Common myeloid progenitor, CD34-positive (primary cell): Measurements from ENCODE around the gene PRKCA.

Source experiments
- CTCF ChIA-PET: fragments of 350-600 bp; sonication (Branson Sonifier 250); formaldehyde crosslinking; loops from one replicate; lab custom pipeline; 2021; ENCODE audit warnings: antibody characterized with exemption; lab: Charles Lee
- POLR2A ChIA-PET: fragments of 350-600 bp; sonication (Branson Sonifier 250); formaldehyde crosslinking; loops from one replicate; lab custom pipeline; 2021; ENCODE audit warnings: antibody characterized with exemption; lab: Charles Lee
- DNase-seq, 3 donors: peaks; one replicate each; pipeline versions ENCODE4 v3.0.0 to v3.0.0-alpha.2; 2013
- H3K27ac ChIP-seq, 2 experiments: 1 replicate in 1 of 2; 2 replicates in 1 of 2; pipeline ENCODE4 v1.7.0; 2013; ENCODE audit warnings: inconsistent platforms in 2 of 2, low read length in 2 of 2, mild to moderate bottlenecking in 2 of 2, low read depth in 1 of 2, moderate library complexity in 1 of 2; ENCODE audit not compliant: severe bottlenecking in 2 of 2, insufficient read depth in 1 of 2, poor library complexity in 1 of 2
- H3K27me3 ChIP-seq, 5 experiments: replicated peaks in 2 of 5; 1 replicate in 3 of 5; 2 replicates in 2 of 5; pipeline versions ENCODE4 v1.6.1 to v1.7.0; 2013; ENCODE audit warnings: low read length in 4 of 5, mild to moderate bottlenecking in 2 of 5, moderate library complexity in 2 of 5, inconsistent platforms in 1 of 5; ENCODE audit not compliant: insufficient read depth in 5 of 5, control insufficient read depth in 4 of 5
- H3K36me3 ChIP-seq, 4 experiments: 1 replicate in 2 of 4; 2 replicates in 2 of 4; pipeline versions ENCODE4 v1.6.1 to v1.7.0; 2013; ENCODE audit warnings: low read length in 3 of 4, control low read depth in 1 of 4, mild to moderate bottlenecking in 1 of 4; ENCODE audit not compliant: control insufficient read depth in 4 of 4, insufficient read depth in 4 of 4
- H3K4me1 ChIP-seq, 4 experiments: 1 replicate in 3 of 4; 2 replicates in 1 of 4; pipeline versions ENCODE4 v1.6.1 to v1.7.1; 2013; ENCODE audit warnings: low read length in 3 of 4, mild to moderate bottlenecking in 3 of 4, control low read depth in 1 of 4, inconsistent platforms in 1 of 4, moderate library complexity in 1 of 4; ENCODE audit not compliant: control insufficient read depth in 4 of 4, insufficient read depth in 4 of 4; ENCODE audit errors: control extremely low read depth in 1 of 4
- H3K4me3 ChIP-seq, 7 experiments: 1 replicate in 4 of 7; 2 replicates in 3 of 7; pipeline versions ENCODE4 v1.5.1 to v1.7.0; 2013; ENCODE audit warnings: mild to moderate bottlenecking in 7 of 7, low read length in 6 of 7, moderate library complexity in 6 of 7, inconsistent platforms in 2 of 7, low read depth in 2 of 7, control low read depth in 1 of 7; ENCODE audit not compliant: insufficient read depth in 4 of 7, control insufficient read depth in 1 of 7; ENCODE audit errors: extremely low read depth in 1 of 7
- H3K9me3 ChIP-seq, 5 experiments: 1 replicate in 4 of 5; 2 replicates in 1 of 5; pipeline versions ENCODE4 v1.6.1 to v1.7.1; 2013; ENCODE audit warnings: low read length in 4 of 5, mild to moderate bottlenecking in 2 of 5, inconsistent platforms in 1 of 5, low read depth in 1 of 5, moderate library complexity in 1 of 5; ENCODE audit not compliant: control insufficient read depth in 4 of 5, insufficient read depth in 2 of 5; ENCODE audit errors: control extremely low read depth in 1 of 5
- WGBS: methylation state at CpG from one replicate; pipeline ENCODE4 v1.1.5; 2013; ENCODE audit not compliant: insufficient coverage; 5-methylcytosine and 5-hydroxymethylcytosine counted together

The PRKCA gene

GRCh38 chr17:66786107-66786506 lies 483.7 kb downstream of the PRKCA start:
- no peak overlapping the region for H3K4me3 ChIP-seq
- H3K36me3 ChIP-seq, result no peaks in the 10 kb centered on the region
- CTCF ChIA-PET, result no interaction called here
- peaks cover under 1 to 15% (median 4%) of the 10 kb centered on the region in 4 experiments for H3K4me1 ChIP-seq
- POLR2A ChIA-PET, result no interaction called here
- no peak overlapping the region for H3K27ac ChIP-seq
- DNase-seq, result peak in 2 of 3 donors; percentile 9 to 11
- H3K9me3 ChIP-seq, result no peaks in the 10 kb centered on the region
- H3K27me3 ChIP-seq, result no peaks in the 10 kb centered on the region
- WGBS, result 89% methylated on average over 7 of the region's 10 CpGs

GRCh38 chr17:66787914-66788313 lies 485.5 kb downstream of the PRKCA start:
- Histone ChIP-seq H3K27me3 (peaks cover 0 to 5% (median 0%) of the 10 kb centered on the region in 5 experiments), H3K36me3 (no peaks in the 10 kb centered on the region), H3K4me1 (peaks cover 3 to 24% (median 11%) of the 10 kb centered on the region in 4 experiments), H3K9me3 (no peaks in the 10 kb centered on the region), H3K4me3 (no peak overlapping the region), H3K27ac (no peak overlapping the region)
- DNase-seq, result no peak
- ChIA-PET POLR2A (no interaction called here), CTCF (no interaction called here)
- 95% methylated on average over 3 of the region's 3 CpGs for whole genome bisulfite sequencing

- Histone ChIP-seq H3K4me3 (no peak overlapping the region), H3K4me1 (peaks cover 3 to 24% (median 11%) of the 10 kb centered on the region in 4 experiments), H3K27ac (no peak overlapping the region), H3K27me3 (peaks cover 0 to 5% (median 0%) of the 10 kb centered on the region in 5 experiments), H3K9me3 (no peaks in the 10 kb centered on the region), H3K36me3 (no peaks in the 10 kb centered on the region)
- WGBS, result 97% methylated on average over 12 of the region's 12 CpGs
- POLR2A ChIA-PET, result interaction anchor here (0.6 kb wide), 1 partner anchor 242 kb away, joined by 5 read pairs; no protein-coding TSS in a partner anchor
- no peak for DNase-seq
- CTCF ChIA-PET, result interaction anchor here (1.4 kb wide), 1 partner anchor 58 kb away, joined by 3 read pairs; no protein-coding TSS in a partner anchor
Observed at GRCh38 chr17:66789093-66789492, 486.7 kb downstream of the PRKCA start.

GRCh38 chr17:66789961-66790437 lies 487.6 kb downstream of the PRKCA start:
- Histone ChIP-seq H3K9me3 (no peaks in the 10 kb centered on the region), H3K4me1 (peaks cover 3 to 24% (median 11%) of the 10 kb centered on the region in 4 experiments), H3K36me3 (no peaks in the 10 kb centered on the region), H3K4me3 (no peak overlapping the region), H3K27ac (no peak overlapping the region), H3K27me3 (peaks cover 0 to 5% (median 0%) of the 10 kb centered on the region in 5 experiments)
- ChIA-PET POLR2A (interaction anchor here (0.6 kb wide), 1 partner anchor 241 kb away, joined by 5 read pairs; no protein-coding TSS in a partner anchor), CTCF (interaction anchor here (1.4 kb wide), 1 partner anchor 59 kb away, joined by 3 read pairs; no protein-coding TSS in a partner anchor)
- no peak for DNase-seq
- WGBS, result 77% methylated on average over 6 of the region's 7 CpGs

- WGBS, result 89% methylated on average over 7 of the region's 11 CpGs
- H3K27ac ChIP-seq, result no peak overlapping the region
Observed at GRCh38 chr17:66790501-66791061, 488.2 kb downstream of the PRKCA start.

GRCh38 chr17:66791347-66791746 lies 488.9 kb downstream of the PRKCA start:
- ChIA-PET POLR2A (no interaction called here), CTCF (interaction anchor here (0.9 to 1.5 kb wide), 2 partner anchors 9 to 105 kb away, joined by 3 to 4 read pairs; no protein-coding TSS in a partner anchor)
- DNase-seq, result peak; percentile 35 to 82 (median 71)

More at GRCh38 chr17:66790501-66791061, 488.2 kb downstream of the PRKCA start:
- Histone ChIP-seq H3K9me3 (no peaks in the 10 kb centered on the region), H3K27me3 (peaks cover 0 to 5% (median 0%) of the 10 kb centered on the region in 5 experiments), H3K36me3 (no peaks in the 10 kb centered on the region), H3K4me3 (no peak overlapping the region), H3K4me1 (peaks cover 3 to 24% (median 11%) of the 10 kb centered on the region in 4 experiments)
- ChIA-PET CTCF (interaction anchor here (0.9 to 1.5 kb wide), 2 partner anchors 10 to 106 kb away, joined by 3 to 4 read pairs; no protein-coding TSS in a partner anchor), POLR2A (no interaction called here)
- no peak for DNase-seq

GRCh38 chr17:66793814-66794213 lies 491.4 kb downstream of the PRKCA start:
- CTCF ChIA-PET, result no interaction called here
- POLR2A ChIA-PET, result no interaction called here
- DNase-seq, result no peak

More at GRCh38 chr17:66791347-66791746, 488.9 kb downstream of the PRKCA start:
- H3K36me3 ChIP-seq, result no peaks in the 10 kb centered on the region
- peaks cover 0 to 5% (median 0%) of the 10 kb centered on the region in 5 experiments for H3K27me3 ChIP-seq
- H3K9me3 ChIP-seq, result no peaks in the 10 kb centered on the region
- no peak overlapping the region for H3K27ac ChIP-seq
- 16% methylated on average over 14 of the region's 15 CpGs for WGBS
- peak overlapping the region in 1 of 7 experiments; percentile 44 for H3K4me3 ChIP-seq
- H3K4me1 ChIP-seq, result peaks cover 3 to 24% (median 11%) of the 10 kb centered on the region in 4 experiments

More at GRCh38 chr17:66793814-66794213, 491.4 kb downstream of the PRKCA start:
- Histone ChIP-seq H3K27ac (no peak overlapping the region), H3K36me3 (no peaks in the 10 kb centered on the region), H3K4me1 (peaks cover 3 to 24% (median 11%) of the 10 kb centered on the region in 4 experiments), H3K9me3 (no peaks in the 10 kb centered on the region), H3K4me3 (no peak overlapping the region), H3K27me3 (peaks cover 0 to 5% (median 0%) of the 10 kb centered on the region in 5 experiments)
- no CpG with 5 or more reads among the region's 3 CpGs for WGBS
